Gastrocnemius medialis (tissue), 4 donors: ENCODE data around the gene SDK2.

ENCODE experiments used
- POLR2A ChIP-seq, 2 donors: fragments of 450-650 bp; IDR thresholded peaks; one replicate each; pipeline ENCODE4 v1.6.1; 2017; ENCODE audit warnings: antibody characterized with exemption in 2 of 2, mild to moderate bottlenecking in 2 of 2, moderate library complexity in 2 of 2
- TF ChIP-seq, protein P1 (sequence below), 5 experiments: fragments of 450-650 bp in 3 of 5; fragments of 200-600 bp in 2 of 5; sonication (generic) in 2 of 5; IDR thresholded peaks in 4 of 5; conservative IDR thresholded peaks in 1 of 5; 1 replicate in 4 of 5; 2 replicates in 1 of 5; pipeline ENCODE4 v1.5.1; 2016 to 2019; ENCODE audit warnings: antibody characterized with exemption in 5 of 5, mild to moderate bottlenecking in 3 of 5, moderate library complexity in 3 of 5

DNA sequence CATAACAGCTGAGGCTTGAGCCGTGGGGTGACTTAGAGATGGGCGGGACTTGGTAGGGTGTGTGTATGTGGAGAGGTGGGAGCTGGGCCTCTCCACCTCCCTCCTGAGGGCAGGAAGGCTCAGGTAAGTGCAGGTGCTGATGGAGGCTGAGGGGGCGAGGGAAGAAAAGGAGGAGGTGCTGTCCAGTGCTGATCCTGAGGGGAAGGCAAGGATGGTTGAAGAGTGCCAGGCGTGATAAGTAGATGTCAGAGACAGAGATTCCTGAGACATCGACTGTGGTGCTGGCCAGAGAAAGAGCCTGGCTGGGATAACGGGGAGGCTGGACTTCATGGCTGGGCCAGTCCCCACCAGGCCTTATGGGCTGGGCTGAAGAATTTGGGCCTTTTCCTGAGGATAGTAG is 159.1 kb downstream of the SDK2 start:
- TF ChIP-seq, protein P1, sequence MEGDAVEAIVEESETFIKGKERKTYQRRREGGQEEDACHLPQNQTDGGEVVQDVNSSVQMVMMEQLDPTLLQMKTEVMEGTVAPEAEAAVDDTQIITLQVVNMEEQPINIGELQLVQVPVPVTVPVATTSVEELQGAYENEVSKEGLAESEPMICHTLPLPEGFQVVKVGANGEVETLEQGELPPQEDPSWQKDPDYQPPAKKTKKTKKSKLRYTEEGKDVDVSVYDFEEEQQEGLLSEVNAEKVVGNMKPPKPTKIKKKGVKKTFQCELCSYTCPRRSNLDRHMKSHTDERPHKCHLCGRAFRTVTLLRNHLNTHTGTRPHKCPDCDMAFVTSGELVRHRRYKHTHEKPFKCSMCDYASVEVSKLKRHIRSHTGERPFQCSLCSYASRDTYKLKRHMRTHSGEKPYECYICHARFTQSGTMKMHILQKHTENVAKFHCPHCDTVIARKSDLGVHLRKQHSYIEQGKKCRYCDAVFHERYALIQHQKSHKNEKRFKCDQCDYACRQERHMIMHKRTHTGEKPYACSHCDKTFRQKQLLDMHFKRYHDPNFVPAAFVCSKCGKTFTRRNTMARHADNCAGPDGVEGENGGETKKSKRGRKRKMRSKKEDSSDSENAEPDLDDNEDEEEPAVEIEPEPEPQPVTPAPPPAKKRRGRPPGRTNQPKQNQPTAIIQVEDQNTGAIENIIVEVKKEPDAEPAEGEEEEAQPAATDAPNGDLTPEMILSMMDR (IDR thresholded peaks at IDR 0.05 in 4 of 5, conservative IDR thresholded peaks at IDR 0.05 in 1 of 5), result no peak
- no peak for TF ChIP-seq POLR2A (IDR thresholded peaks at IDR 0.05)
